GM19395 (cell line): Measurements from ENCODE around the gene MTHFSD.

ENCODE experiments used
- ATAC-seq: cut with Tn5 transposase; IDR thresholded peaks from one replicate; pipeline ENCODE4 v1.9.1; 2021; ENCODE audit warnings: mild to moderate bottlenecking, moderate library complexity; ENCODE audit not compliant: unreplicated experiment

MTHFSD gene

GRCh38 chr16:86531191-86531545 lies 23.9 kb downstream of the MTHFSD start:
- no peak for ATAC-seq

GRCh38 chr16:86530251-86531190 lies 24.5 kb downstream of the MTHFSD start:
- ATAC-seq: no peak

DNA sequence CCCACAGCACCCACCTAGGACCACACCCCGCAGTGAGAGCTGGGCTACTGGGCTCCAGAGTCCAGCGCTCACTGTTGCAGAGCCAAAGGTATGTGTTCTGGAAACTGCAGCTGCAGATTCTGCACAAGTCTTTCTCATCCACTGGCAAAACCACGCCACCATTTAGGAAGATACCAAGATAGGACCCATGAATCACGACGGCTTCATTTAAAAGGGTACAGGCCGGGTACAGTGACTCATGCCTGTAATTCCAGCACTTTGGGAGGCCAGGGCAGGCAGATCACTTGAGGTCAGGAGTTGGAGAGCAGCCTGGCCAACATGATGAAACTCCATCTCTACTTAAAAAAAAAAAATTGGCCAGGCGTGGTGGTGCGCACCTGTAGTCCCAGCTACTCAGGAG lies 25.9 kb downstream of the MTHFSD start:
- ATAC-seq: no peak

- no peak for ATAC-seq
These were observed 26.7 kb downstream of the MTHFSD start for GRCh38 chr16:86528061-86528929.

DNA sequence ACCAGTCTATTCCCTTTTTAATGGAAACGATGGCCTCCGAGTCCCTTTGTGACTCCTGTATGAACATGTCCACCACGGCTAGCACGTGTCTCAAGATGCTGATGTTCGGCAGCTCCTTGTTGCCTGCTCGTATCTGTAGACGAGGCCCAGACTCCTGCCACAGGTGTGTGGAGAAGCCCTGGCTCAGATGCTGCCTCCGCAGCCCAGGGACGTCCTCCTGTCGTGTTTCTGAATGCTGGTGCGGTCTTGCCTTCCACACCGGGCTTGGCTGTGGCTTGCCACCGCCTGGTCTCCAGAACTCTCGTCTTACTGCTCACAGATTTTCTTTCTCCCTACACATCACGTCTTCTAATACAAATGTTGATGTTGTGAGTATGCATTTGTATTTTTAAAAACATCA lies 27.7 kb downstream of the MTHFSD start:
- no peak for ATAC-seq

GRCh38 chr16:86525696-86526095 lies 29.3 kb downstream of the MTHFSD start:
- no peak for ATAC-seq

DNA sequence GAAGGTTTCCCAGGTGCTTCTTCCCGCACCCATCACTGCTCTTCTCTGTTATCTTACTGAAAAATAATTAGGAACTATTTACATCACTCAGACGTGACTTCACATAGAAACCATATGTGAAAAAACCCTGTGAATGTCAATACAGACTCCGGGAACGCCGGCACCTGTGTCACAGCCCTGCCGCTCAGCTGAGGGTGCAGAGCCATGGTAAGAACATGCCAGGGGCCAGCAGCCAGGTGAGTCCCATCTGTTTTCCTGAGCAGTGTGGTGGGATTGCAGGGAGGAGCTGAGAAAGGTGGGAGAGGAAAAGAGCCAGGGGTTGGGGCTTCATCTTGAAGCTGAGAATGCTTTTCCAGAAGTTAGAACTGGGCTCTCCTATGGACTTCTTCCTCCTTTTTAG lies 31.0 kb downstream of the MTHFSD start:
- ATAC-seq: no peak

DNA sequence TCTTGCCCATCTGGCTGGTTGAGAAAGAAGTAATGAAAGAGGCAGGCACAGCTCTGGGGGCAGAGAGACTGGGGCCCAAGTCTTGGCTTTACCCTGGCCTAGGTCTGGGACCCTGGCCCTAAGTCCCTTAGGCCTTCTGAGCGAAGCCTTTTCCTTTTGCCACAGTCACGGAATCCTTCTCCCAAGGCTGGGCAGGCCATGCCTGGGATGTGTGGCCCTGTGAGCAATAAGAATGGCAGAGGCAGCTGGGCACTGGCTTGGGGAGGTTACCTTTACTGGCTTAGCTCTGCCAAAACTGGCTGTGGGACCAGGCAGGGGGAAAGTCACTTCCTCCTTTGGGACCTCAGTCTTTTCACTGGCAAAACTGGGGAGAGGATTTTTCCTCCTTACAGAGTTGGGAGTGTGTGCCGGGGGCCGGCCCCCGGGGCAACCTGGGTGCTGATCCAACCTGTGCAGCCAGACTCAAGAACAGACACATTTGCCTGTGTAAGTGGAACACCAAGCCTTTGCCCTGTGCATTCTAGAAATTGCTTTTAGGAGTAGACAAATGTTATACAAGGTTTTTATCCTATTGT lies 31.8 kb downstream of the MTHFSD start:
- ATAC-seq: no peak

DNA sequence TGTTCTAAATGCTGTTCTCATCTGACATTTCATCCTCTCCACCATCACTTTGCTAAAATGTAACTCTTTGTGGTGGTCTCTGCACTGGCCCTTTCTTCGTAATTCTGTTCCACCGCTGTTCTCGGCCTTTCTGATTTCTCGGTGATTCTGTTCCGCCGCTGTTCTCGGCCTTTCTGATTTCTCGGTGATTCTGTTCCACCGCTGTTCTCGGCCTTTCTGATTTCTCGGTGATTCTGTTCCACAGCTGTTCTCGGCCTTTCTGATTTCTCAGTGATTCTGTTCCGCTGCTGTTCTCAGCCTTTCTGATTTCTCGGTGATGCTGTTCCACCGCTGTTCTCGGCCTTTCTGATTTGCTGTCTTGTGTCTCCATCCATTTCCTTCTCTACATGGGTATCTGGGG lies 32.4 kb downstream of the MTHFSD start:
- no peak for ATAC-seq

GRCh38 chr16:86521236-86522197 lies 33.5 kb downstream of the MTHFSD start:
- ATAC-seq: no peak

GRCh38 chr16:86520317-86521210 lies 34.5 kb downstream of the MTHFSD start:
- ATAC-seq: no peak

GRCh38 chr16:86519649-86520316 lies 35.3 kb downstream of the MTHFSD start:
- ATAC-seq: no peak

DNA sequence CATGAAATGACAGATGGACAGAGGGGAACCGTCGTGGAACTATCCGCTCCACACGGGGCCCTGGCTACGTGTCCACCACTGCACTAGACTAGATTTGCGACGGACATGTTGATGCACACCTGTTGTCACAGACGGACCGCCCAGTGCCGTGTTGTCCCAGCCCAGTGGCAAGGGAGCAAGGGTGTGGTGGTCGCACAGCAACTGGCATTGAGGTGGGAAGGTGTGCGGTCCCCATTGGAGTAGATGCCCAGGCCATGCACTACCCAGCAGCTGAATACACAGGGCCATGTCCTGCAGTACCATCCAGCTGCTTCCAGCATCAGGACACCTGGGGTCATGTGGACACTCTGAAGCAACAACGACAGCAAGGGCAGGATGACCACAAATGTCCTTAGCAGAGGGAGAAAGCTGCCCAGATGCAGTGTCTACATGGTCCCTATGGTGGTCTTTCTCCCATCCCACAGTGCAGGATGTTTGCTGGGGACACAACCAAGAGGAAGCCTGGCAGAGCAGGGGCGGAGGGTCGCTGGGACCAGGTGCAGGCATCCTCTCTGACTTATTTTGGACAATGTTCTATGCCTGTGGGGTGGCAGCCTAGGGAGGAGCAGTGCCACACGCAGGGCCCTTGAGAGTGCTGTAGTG lies 35.9 kb downstream of the MTHFSD start:
- ATAC-seq: no peak

GRCh38 chr16:86517652-86518258 lies 37.3 kb downstream of the MTHFSD start:
- ATAC-seq: no peak

- no peak for ATAC-seq
These were observed 38.0 kb downstream of the MTHFSD start for GRCh38 chr16:86517033-86517432.

DNA sequence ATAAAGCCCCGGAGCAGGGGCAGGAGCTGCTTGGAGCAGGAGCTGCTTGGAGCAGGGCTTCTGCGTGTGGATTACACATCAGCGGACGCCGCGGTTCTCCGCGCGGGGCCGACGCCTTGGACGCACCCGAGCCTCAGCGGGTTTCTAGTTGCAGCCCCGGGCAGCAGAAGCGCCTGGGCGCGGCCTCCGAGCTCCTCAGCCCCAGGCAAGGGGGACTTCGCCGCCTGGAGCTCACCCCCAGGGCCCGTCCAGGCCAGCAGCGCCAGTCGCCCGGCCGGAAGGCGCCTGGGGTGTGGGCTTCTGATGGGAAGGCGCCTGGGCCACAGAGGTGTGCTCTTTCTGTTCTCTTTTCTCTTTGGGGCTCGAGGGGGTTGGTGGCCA lies 38.4 kb downstream of the MTHFSD start:
- ATAC-seq: no peak

DNA sequence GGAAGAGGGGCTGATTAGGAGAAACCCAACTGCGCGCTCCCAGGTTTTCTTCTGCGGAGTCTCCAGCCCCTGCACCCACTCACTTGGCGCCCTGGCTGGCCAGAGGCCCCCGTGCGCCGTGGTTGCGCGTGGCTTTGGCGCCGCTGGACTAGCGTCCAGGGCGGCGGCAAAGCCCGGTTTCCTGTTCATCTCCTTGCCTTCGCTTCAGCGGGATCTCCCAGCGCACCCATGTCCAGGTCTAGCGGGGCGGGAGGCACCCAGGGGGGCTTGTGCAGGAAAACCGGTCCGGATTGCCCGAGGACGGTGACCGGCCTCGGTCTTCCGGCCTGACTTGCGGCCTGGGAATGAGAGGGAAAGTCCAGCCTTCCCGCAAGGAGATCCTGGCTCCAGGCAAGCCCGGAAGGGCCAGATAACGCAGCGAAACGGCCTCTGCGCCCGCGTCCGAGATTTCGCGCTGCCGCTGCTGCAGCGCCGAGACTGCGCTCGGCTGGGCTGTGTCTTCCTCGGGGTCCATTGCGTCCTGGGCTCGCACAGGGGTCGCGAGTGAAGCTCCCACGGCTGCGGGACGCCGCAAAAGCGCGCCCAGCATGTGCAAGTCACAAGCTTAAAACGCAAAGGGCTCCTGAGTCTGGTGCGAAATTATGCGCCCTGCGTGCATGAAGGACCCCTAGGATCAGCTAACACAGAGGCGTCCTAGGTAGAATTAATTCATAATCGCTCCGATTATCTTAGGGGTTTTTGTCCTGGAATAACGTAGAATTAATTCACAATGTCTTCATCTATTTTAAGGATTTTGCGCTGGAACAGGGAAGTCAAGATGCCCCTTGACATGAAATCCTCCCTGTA lies 39.0 kb downstream of the MTHFSD start:
- no peak for ATAC-seq
